NCI-H2107 (cell line): ENCODE measurements around the gene PILRB.
"Not testable (repeated sequence)": the region's sequence is repeated elsewhere in the genome, so short reads cannot be mapped to it uniquely, and the experiment has no call there.

ENCODE experiments used
- DNase-seq: peaks from one replicate; lab custom pipeline; 2025; lab: John Stamatoyannopoulos, UW

PILRB gene

DNA sequence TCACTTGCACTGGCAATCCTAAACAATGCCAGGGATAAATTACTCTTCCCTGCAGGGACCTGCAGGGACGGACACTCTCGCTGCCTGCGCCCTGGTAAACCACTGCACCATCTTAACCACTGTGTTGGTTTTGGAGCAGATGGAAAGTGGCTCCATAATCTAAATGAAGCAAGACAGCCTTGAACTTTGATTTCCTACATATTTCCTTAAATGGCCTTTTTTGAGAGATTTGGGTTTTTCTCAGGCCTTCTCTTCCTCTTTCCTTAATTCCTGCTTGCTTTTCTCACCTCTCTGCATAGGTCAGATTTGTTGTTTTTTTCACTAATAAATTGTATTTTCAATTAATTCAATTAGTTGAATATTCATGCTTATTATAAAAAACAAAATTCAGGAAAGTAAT is 18.1 kb downstream of the PILRB start:
- DNase-seq, result no peak

DNA sequence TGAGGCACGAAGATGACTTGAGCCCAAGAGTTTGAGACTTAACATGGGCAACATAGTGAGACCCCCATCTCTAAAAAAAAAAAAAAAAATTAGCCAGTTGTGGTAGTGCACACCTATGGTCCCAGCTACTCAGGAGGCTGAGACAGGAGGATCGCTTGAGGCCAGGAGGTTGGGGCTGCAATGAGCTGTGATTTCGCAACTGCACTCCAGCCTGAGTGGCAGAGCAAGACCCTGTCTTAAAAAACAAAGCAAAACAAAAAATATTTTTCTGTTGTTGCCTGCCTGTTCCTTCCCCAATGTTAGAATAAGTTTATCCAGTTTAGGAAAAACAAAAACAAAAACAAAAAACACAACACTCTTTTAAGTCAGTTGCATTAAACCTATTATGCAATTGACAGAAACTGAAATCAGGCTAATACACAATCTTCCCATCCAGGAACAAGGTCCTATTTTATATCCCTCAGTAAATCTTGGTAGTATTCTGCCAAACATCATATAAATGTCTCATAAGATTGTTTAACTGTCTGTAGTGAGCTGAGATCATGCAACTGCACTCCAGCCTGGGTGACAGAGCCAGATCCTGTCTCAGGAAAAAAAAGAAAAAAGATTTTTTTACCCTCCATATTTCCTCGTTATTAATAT is 20.3 kb downstream of the PILRB start:
- DNase-seq, result no peak

DNA sequence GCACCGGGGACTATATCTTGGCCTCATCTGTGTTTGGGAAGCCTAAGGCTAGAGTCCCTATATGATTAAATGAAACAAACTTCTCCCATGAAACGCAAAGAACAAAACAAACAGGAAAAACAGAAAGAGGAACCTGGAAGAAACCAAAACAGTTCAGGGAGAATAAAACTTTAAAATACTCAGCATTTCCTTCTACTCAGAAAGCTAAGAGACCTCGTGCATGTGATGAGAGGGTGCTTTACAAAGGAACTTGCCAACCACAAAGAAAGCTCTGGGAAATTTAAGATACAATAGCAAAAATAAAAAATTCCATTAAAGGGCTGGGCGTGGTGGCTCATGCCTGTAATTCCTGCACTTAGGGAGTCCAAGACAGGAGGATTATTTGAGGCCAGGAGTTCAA is 22.3 kb downstream of the PILRB start:
- no peak for DNase-seq

- DNase-seq, result not testable (repeated sequence)
These were observed 23.8 kb downstream of the PILRB start for GRCh38 chr7:100381531-100382233.

DNA sequence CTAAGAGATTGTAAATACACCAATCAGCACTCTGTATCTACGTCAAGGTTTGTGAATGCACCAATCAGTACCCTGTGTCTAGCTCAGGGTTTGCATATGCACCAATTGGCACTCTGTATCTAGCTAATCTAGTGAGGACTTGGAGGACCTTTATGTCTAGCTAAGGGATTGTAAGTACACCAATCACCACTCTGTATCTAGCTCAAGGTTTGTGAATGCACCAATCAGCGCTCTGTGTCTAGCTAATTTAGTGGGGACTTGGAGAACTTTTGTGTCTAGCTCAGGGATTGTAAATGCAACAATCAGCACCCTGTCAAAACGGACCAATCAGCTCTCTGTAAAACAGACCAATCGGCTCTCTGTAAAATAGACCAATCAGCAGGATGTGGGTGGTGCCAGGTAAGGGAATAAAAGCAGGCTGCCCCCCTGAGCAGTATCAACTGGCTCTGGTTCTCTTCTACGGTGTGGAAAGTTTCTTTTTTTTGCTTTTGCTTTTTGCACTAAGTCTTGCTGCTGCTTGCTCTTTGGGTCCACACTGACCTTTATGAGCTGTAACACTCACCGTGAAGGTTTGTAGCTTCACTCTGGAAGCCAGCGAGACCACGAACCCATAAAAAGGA is 24.4 kb downstream of the PILRB start:
- DNase-seq, result not testable (repeated sequence)

DNA sequence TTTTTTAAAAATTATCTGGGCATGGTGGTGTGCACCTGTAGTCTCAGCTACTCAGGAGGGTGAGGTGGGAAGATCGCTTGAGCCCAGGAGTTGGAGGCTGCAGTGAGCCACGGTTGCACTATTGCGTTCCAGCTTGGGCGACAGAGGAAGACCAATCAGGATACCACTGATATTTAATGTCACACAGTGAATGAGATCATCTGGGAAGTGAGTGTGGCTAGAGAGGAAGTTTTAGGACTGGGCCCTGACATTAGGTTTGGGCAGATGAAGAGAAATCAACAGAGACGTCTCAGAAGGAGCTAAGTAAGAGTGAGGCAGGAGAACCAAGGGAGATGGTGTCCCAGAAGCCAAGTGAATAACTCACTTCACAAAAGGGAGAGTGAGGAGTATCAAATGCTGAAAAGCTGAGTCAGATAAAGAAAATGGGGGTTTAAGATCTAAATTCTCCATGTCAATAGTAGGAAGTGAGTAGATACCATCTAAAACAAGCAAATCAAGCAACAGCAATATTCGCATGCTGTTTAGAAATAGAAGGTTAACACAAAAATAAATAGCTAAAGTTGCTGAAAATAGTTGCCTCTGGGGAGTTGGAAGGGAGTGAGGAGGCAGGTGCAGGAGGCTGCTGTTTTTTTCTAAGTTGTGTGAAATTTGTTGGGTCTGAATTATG is 26.8 kb downstream of the PILRB start:
- DNase-seq, result no peak

DNA sequence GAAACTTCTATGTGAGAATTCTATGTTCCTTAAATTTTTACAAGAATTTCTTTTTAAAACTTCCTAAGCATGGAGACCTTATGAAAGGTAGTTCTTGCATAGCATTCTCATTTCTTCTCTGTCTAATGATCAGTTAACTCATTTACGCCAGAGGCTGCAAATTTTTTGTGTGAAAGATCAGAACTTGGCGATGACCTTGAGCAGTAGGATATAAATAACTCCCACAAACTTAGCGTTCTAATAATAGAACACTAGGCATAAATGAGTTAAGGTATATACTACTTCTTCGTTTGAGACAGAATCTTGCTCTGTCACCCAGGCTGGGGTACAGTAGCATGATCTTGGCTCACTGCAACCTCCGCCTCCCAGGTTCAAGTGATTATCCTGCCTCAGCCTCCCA is 29.0 kb downstream of the PILRB start:
- no peak for DNase-seq

GRCh38 chr7:100387695-100388094 is 29.8 kb downstream of the PILRB start:
- no peak for DNase-seq

GRCh38 chr7:100389437-100390088 is 31.6 kb downstream of the PILRB start:
- DNase-seq, result no peak

DNA sequence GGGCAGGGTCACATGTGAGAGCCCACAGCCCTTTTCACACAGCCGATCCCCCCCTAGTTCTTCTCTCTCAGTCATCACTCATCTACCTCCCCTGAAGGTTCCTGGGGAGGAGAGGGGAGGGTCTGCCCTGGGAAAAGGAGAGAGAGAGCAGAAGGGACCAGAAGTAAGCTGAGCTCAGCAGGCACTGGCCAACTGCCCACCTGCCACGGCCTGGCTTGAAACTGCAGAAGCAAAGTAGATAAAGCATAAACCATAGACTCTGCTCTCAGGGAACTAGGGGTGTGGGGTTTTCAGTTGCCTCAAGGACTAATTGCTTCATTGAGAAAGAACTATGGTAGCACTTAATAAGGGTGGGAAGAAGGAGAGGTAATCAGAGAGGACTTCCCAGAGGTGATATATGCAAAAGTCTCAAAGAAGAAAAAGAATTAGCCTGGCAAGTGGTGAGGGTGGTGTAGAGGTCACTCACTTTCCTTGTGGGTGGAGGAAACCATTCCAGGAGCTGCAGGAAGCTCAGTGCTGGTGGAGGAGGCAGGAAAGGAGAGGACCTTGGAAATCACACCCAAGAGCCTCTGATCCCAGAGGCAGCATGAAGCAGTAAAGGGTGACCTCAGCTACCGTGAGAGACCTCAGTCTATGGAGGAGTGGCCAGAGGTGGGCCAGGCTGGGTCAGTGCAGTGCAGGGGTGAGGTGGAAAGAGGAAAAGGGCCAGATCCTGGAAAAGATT is 32.5 kb downstream of the PILRB start:
- DNase-seq, result no peak

GRCh38 chr7:100393233-100393905 is 35.5 kb downstream of the PILRB start:
- DNase-seq, result no peak

DNA sequence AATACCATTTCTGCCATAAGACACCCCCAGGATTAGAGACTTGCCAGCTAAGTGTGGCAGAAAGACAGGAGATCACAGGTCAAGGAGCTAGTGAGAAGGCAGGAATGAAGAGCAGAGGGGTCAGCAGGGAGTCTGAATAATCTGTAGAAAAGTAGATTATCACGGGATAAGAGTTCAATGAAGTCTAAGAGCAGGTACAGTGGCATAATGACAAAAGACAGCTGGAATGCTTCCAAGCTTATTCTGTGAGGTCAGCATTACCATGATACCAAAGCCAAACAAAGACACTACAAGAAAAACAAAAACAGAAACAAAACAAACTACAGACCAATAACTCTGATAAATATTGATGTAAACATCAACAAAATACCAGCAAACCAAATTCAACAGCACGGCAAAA is 36.2 kb downstream of the PILRB start:
- DNase-seq, result no peak

GRCh38 chr7:100396421-100396982 is 38.6 kb downstream of the PILRB start:
- DNase-seq, result no peak

DNA sequence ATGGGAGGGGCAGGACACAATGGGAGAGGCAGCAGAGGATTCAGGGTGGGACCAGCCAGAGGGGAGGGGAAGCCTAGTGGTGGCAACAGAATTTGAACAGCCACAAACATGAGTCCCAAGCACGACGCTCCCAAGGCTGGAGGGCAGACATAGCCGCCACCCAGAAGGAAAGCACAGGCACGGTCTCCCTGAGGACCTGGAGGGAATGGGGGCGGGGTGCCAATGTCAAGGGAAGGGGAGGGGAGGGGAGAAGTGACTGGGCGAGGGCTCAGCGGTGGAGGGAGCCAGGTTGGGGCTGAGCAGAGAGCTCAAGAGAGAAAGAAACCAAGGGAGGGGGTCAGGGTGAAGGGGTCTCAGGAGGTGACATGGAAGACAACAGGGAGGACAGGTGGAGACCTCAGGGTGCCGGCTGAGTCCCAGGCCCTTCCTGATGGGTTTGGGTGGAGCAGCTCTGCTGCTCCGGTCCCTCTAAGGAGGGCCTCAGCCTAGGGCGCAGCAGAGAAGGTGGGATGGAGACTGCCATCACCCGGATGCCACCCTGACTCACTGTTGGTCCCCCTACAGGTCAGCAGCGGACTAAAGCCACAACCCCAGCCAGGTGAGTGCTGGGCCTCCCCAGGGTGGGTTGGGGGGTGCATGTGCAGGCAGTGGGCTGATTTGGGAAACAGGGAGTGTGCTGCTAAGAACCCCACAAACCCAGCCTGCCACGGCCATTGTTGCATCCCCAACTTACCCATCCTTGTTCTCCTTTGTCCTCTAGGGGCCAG is 39.6 kb downstream of the PILRB start:
- no peak for DNase-seq

DNA sequence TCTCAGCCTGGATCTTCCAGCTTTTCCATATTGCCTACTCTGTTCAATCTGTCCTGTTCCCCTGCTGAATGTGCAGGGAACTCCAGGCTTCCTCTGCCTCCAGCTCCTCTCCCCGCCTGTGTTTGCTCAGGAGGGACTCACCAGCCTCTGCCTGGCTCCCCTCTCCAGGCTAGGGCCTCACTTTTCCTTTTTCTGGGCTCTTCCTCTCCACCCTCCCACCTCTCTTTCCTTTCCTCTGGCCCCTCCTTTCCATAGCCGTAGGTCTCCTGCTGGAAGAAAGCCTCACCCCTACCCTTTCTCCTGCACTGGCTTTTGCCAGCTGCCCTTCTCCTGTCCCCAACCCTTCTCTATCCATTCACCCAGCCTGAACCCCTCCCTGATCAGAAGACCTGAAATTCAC is 40.3 kb downstream of the PILRB start:
- no peak for DNase-seq

DNA sequence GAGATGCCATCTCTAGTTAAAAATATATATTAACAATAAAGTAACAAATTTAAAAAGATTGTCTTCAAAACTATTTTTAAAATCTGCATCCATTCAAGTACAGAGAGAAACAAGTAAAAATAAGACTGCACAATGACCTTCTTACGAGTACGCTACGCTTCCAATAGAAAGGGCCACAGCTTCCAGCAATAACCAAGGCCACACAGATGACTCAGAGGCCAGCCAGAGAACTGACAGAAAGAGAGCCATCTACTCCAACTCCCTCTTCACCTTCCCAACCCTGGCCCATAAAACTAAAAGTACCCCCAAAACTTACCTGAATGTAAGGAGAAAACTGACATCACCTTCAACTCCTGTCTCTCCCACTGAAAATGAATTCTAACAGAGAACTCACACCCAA is 42.1 kb downstream of the PILRB start:
- no peak for DNase-seq

- DNase-seq, result no peak
These were observed 42.7 kb downstream of the PILRB start for GRCh38 chr7:100400656-100401055.

DNA sequence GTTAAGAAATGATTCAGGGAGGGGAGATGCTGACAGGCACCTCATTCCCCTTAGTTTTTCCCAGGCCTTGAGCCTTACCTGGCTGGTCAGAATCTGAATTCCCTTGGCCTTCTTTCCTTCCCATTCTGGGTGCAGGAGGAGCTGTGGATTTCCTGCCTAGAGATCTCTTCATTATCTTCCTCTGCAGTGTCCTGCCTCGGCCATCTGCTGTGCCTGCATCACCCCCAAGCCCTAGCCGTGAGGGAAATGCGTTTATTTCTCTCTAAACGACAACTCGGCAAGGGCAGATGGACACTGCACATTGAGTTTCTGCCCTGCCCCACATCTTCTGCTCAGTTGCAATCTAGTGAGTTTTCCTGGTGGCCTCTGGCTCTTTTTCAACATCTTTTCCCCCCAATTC is 43.9 kb downstream of the PILRB start:
- no peak for DNase-seq

DNA sequence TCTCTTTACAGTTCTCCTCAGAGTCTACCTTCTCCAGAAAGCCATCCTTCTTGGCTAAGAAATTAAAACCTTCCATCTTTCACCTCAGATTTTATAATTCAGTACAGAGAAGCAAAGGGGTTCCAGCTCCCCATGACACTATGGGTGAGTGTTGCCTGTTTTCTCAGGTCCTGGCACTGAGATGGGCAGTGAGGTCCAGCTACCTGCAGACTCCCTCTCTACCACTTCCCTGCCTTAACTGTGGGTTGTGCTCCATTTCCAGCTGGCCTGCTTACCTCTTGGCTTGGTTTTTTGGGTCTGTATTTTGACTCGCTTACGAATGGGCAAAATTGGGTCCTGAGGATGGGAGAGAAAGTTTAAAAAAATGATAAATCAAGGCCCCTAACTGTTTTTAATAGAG is 44.3 kb downstream of the PILRB start:
- no peak for DNase-seq

GRCh38 chr7:100406767-100407166 is 48.9 kb downstream of the PILRB start:
- DNase-seq, result no peak
